GM12878 (cell line): Measurements from ENCODE around the gene C1RL. TPM values are rescaled to one million over a fixed set of nuclear protein-coding genes. Genes with fewer than 3 reads are reported as not detected.

Source experiments
- ATAC-seq: fragments of 200-7000 bp; cut with Tn5 transposase; 3 replicates; pipeline ENCODE4 v1.9.1; 2020; ENCODE audit warnings: mild to moderate bottlenecking, moderate library complexity
- BruUV-seq: library from RNA; stranded (reverse); fragments of 400-500 nt; replicated peaks from 2 replicates; lab custom pipeline; 2021; lab: Mats Ljungman, UMichigan
- CTCF ChIA-PET: fragments of 300-600 bp; sonication (Branson Sonifier 250); formaldehyde crosslinking; extraction: SDS; loops from one replicate; lab custom pipeline; 2021; ENCODE audit warnings: inconsistent platforms; lab: Yijun Ruan, JAX
- POLR2A ChIA-PET: fragments of 350-600 bp; formaldehyde crosslinking; extraction: SDS; loops from one replicate; lab custom pipeline; 2021; ENCODE audit warnings: inconsistent platforms; lab: Charles Lee
- RAD21 ChIA-PET: fragments of 300-600 bp; sonication (Branson Sonifier 250); formaldehyde crosslinking; loops from one replicate; lab custom pipeline; 2023; ENCODE audit warnings: antibody characterized with exemption; ENCODE audit not compliant: unreplicated experiment; lab: Charles Lee
- SMC1A ChIA-PET: fragments of 300-600 bp; sonication (Branson Sonifier 250); formaldehyde crosslinking; loops from one replicate; lab custom pipeline; 2023; ENCODE audit not compliant: unreplicated experiment, uncharacterized antibody; lab: Charles Lee
- DNase-seq: peaks from one replicate; pipeline ENCODE4 v3.0.0-alpha.2; 2011; ENCODE audit warnings: low read depth, low spot score
- FAIRE-seq: peaks from 3 replicates; lab custom pipeline; 2011; peaks lifted over from hg19 to GRCh38; lab: Jason Lieb, UNC
- H2AFZ ChIP-seq: 2 replicates; pipeline ENCODE4 v1.6.0; 2011; ENCODE audit warnings: low read depth, low read length, control low read depth; ENCODE audit not compliant: control insufficient read depth
- H3K27ac ChIP-seq: 2 replicates; pipeline ENCODE4 v1.5.1; 2011; ENCODE audit warnings: control low read depth; ENCODE audit not compliant: control insufficient read depth, insufficient read depth
- H3K27me3 ChIP-seq, 2 experiments: replicated peaks in 1 of 2; 2 replicates each; pipeline versions ENCODE4 v1.6.0 to v1.6.1; 2011; ENCODE audit warnings: low read length in 1 of 2; ENCODE audit not compliant: control insufficient read depth in 2 of 2, insufficient read depth in 2 of 2
- H3K36me3 ChIP-seq, 2 experiments: 2 replicates each; pipeline ENCODE4 v1.5.1; 2011; ENCODE audit warnings: low read length in 1 of 2; ENCODE audit not compliant: control insufficient read depth in 2 of 2, insufficient read depth in 2 of 2
- H3K4me1 ChIP-seq: 2 replicates; pipeline ENCODE4 v1.6.1; 2011; ENCODE audit warnings: mild to moderate bottlenecking, low read length, moderate library complexity, mixed read lengths; ENCODE audit not compliant: control insufficient read depth, insufficient read depth
- H3K4me2 ChIP-seq: 2 replicates; pipeline ENCODE4 v1.6.0; 2011; ENCODE audit warnings: control low read depth; ENCODE audit not compliant: control insufficient read depth, insufficient read depth
- H3K4me3 ChIP-seq: fragments of 200-600 bp; sonication (generic); 2 replicates; pipeline ENCODE4 v1.5.1; 2016
- H3K79me2 ChIP-seq: 2 replicates; pipeline ENCODE4 v1.6.0; 2011; ENCODE audit warnings: low read length; ENCODE audit not compliant: control insufficient read depth, insufficient read depth
- H3K9ac ChIP-seq: 2 replicates; pipeline ENCODE4 v1.8.0; 2011; ENCODE audit warnings: low read length, control low read depth, mixed read lengths; ENCODE audit not compliant: control insufficient read depth, insufficient read depth
- H3K9me3 ChIP-seq: replicated peaks from 3 replicates; pipeline ENCODE4 v1.5.1; 2011; ENCODE audit warnings: mild to moderate bottlenecking, low read length; ENCODE audit not compliant: control insufficient read depth, insufficient read depth
- H4K20me1 ChIP-seq: 2 replicates; pipeline ENCODE4 v1.6.0; 2011; ENCODE audit not compliant: control insufficient read depth, insufficient read depth
- GATAD2B ChIP-seq: fragments of 450-650 bp; conservative IDR thresholded peaks from 2 replicates; pipeline ENCODE4 v1.6.1; 2017; ENCODE audit warnings: low read depth, mild to moderate bottlenecking, moderate library complexity
- JUND ChIP-seq: IDR thresholded peaks from 2 replicates; pipeline ENCODE4 v1.6.1; 2012; ENCODE audit warnings: low read depth, mild to moderate bottlenecking, low read length, improper control_type of control experiment, moderate library complexity
- MEF2A ChIP-seq: IDR thresholded peaks from 2 replicates; pipeline ENCODE4 v1.6.1; 2011; ENCODE audit warnings: low read depth, mild to moderate bottlenecking, low read length, moderate library complexity; ENCODE audit not compliant: insufficient read depth
- NFYB ChIP-seq: IDR thresholded peaks from 2 replicates; pipeline ENCODE4 v1.6.1; 2011; ENCODE audit warnings: low read depth, mild to moderate bottlenecking, low read length, improper control_type of control experiment, moderate library complexity; ENCODE audit not compliant: insufficient read depth
- NKRF ChIP-seq: fragments of 450-650 bp; conservative IDR thresholded peaks from 2 replicates; pipeline ENCODE4 v1.6.1; 2017; ENCODE audit warnings: mild to moderate bottlenecking, moderate library complexity
- POU2F2 ChIP-seq: IDR thresholded peaks from 3 replicates; pipeline ENCODE4 v1.6.1; 2011; ENCODE audit warnings: low read depth, mild to moderate bottlenecking, low read length, borderline replicate concordance
- REST ChIP-seq: IDR thresholded peaks from 2 replicates; pipeline ENCODE4 v1.6.1; 2012; ENCODE audit warnings: mild to moderate bottlenecking, low read depth, low read length
- ZBED1 ChIP-seq: IDR thresholded peaks from 2 replicates; pipeline ENCODE4 v1.6.1; 2016; ENCODE audit warnings: borderline replicate concordance
- ZBTB33 ChIP-seq: fragments of 450-650 bp; IDR thresholded peaks from 2 replicates; pipeline ENCODE4 v1.6.1; 2017; ENCODE audit warnings: mild to moderate bottlenecking
- ZBTB40 ChIP-seq: fragments of 450-650 bp; IDR thresholded peaks from 2 replicates; pipeline ENCODE4 v1.6.1; 2016; ENCODE audit warnings: mild to moderate bottlenecking, moderate library complexity, borderline replicate concordance
- WGBS: methylation state at CpG from one replicate; pipeline ENCODE4 v1.1.6; 2016; ENCODE audit warnings: low lambda C conversion rate; ENCODE audit not compliant: insufficient replicate concordance, insufficient coverage; ENCODE audit errors: missing lambda C conversion rate; 5-methylcytosine and 5-hydroxymethylcytosine counted together
- in situ Hi-C: fragments of 300-500 bp; cut with MboI; formaldehyde crosslinking; loops from 9 replicates; pipeline ENCODE4 v1.14.3; 2018; ENCODE audit warnings: mixed read lengths
- intact Hi-C: fragments of 100-400 bp; cut with micrococcal nuclease; formaldehyde crosslinking; loops from one replicate; pipeline ENCODE4 v1.14.2; 2022; ENCODE audit not compliant: unreplicated experiment
- polyA plus RNA-seq, 11 experiments: library from polyadenylated mRNA; depleted of rRNA in 4 of 11; unstranded in 6 of 11; stranded (reverse) in 5 of 11; fragments of >200 nt; fragmentation: Nextera tagmentation in 4 of 11; fragmentation: Illumina TruSeq in 1 of 11; extraction: Ambion mirVana in 4 of 11; extraction: Trizol in 1 of 11; gene quantifications; 1 replicate in 1 of 11; 2 replicates in 10 of 11; pipeline versions ENCODE4 v1.2.1 to v1.2.3, GENCODE V29; 2011 to 2016; ENCODE audit warnings: inconsistent platforms in 2 of 11, missing spikeins in 2 of 11, low read depth in 1 of 11
- total RNA-seq, 4 experiments: library from RNA; depleted of rRNA in 3 of 4; stranded (reverse); fragments of >200 nt in 3 of 4; fragmentation: Illumina TruSeq in 1 of 4; extraction: Trizol in 1 of 4; gene quantifications; 2 replicates each; pipeline versions ENCODE4 v1.2.1 to v1.2.3, GENCODE V29; 2013 to 2021

The C1RL gene
- total and polyA plus RNA-seq, 10 of the 15 experiments (the other 5 are each of a cell fraction or from before 2014, with no cell fraction given), result 1.3 to 12.8 (median 8.1) TPM

GRCh38 chr12:7066596-7066995 lies 42.4 kb downstream of the C1RL start:
- FAIRE-seq (no peak), ATAC-seq (no peak), DNase-seq (no peak)
- ChIA-PET RAD21 (no interaction called here), POLR2A (no interaction called here), CTCF (interaction anchor here (1.5 kb wide), 1 partner anchor 8 kb away, joined by 3 read pairs; no protein-coding TSS in a partner anchor), SMC1A (no interaction called here)
- Histone ChIP-seq H3K79me2 (no peaks in the 10 kb centered on the region), H3K4me3 (no peak overlapping the region), H3K4me2 (no peak overlapping the region), H3K4me1 (no peaks in the 10 kb centered on the region), H4K20me1 (no peaks in the 10 kb centered on the region; the same call in 1 of the 2 replicates), H3K27me3 (peaks cover 0 to 3% of the 10 kb centered on the region in 2 experiments; a peak in 2 of 4 replicates), H2AFZ (no peak overlapping the region), H3K9me3 (no peaks in the 10 kb centered on the region), H3K27ac (no peak overlapping the region), H3K36me3 (no peaks in the 10 kb centered on the region), H3K9ac (no peak overlapping the region)
- 43% methylated on average over 2 of the region's 2 CpGs for WGBS
- BruUV-seq, result no TSS peak
- intact Hi-C loops, result no loop called here
- in situ Hi-C loops, result no loop called here
- no peak for TF ChIP-seq ZBTB40
- no peak for TF ChIP-seq NKRF
- TF ChIP-seq NFYB, result no peak
- TF ChIP-seq JUND, result no peak
- no peak for TF ChIP-seq GATAD2B
- TF ChIP-seq REST, result no peak
- TF ChIP-seq MEF2A, result no peak
- no peak for TF ChIP-seq POU2F2
- no peak for TF ChIP-seq ZBTB33
- no peak for TF ChIP-seq ZBED1
